Effector memory CD4-positive, alpha-beta T cell (primary cell): ENCODE results near the gene ZEB1.
"Not testable (repeated sequence)": the region's sequence is repeated elsewhere in the genome, so short reads cannot be mapped to it uniquely, and the experiment has no call there.

Experiments used
- DNase-seq, 3 donors: peaks; one replicate each; pipeline ENCODE4 v3.0.0-alpha.2; 2020
- H3K27ac ChIP-seq: 2 replicates; pipeline ENCODE4 v1.7.0; 2013; ENCODE audit warnings: mild to moderate bottlenecking, low read length, moderate library complexity; ENCODE audit not compliant: insufficient read depth, poor library complexity, severe bottlenecking
- H3K27me3 ChIP-seq: replicated peaks from 2 replicates; pipeline ENCODE4 v1.7.0; 2013; ENCODE audit warnings: mild to moderate bottlenecking, low read length; ENCODE audit not compliant: insufficient read depth, control insufficient read depth, poor library complexity, severe bottlenecking
- H3K36me3 ChIP-seq: 2 replicates; pipeline ENCODE4 v1.7.0; 2013; ENCODE audit warnings: mild to moderate bottlenecking, low read length, moderate library complexity; ENCODE audit not compliant: control insufficient read depth, insufficient read depth
- H3K4me1 ChIP-seq: 2 replicates; pipeline ENCODE4 v1.7.0; 2013; ENCODE audit warnings: low read length, mild to moderate bottlenecking; ENCODE audit not compliant: control insufficient read depth, insufficient read depth, poor library complexity, severe bottlenecking
- H3K4me3 ChIP-seq: 2 replicates; pipeline ENCODE4 v1.7.0; 2013; ENCODE audit warnings: low read length, low read depth, mild to moderate bottlenecking; ENCODE audit not compliant: insufficient read depth, poor library complexity, severe bottlenecking
- H3K9me3 ChIP-seq: 2 replicates; pipeline ENCODE4 v1.7.0; 2013; ENCODE audit warnings: mild to moderate bottlenecking, low read length, moderate library complexity; ENCODE audit not compliant: control insufficient read depth

The ZEB1 gene

DNA sequence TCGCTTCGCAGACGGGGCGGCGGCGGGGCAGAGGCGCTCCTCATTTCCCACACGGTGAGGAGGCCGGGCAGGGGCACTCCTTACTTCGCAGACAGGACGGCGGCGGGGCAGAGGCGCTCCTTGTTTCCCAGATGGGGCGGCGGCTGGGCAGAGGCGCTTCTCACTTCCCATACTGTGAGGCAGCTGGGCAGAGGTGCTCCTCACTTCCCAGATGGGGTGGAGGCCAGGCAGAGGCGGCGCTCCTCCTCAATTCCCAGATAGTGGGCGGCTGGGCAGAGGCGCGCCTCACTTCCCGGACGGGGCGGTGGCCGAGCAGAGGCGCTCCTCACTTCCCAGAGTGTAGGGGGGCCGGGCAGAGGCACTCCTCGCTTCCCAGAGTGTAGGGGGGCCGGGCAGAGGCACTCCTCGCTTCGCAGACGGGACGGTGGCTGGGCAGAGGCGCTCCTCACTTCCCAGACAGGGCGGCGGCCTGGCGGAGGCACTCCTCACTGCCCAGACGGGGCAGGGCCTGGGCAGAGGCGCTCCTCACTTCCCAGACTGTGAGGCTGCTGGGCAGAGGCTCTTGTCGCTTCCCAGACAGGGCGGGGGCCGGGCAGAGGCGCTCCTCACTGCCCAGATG is 43.1 kb downstream of the ZEB1 start:
- H3K4me1 ChIP-seq = no peaks in the 10 kb centered on the region
- no peaks in the 10 kb centered on the region for H3K36me3 ChIP-seq
- DNase-seq = no peak
- no peak overlapping the region for H3K4me3 ChIP-seq
- H3K27me3 ChIP-seq = no peaks in the 10 kb centered on the region
- no peak overlapping the region for H3K27ac ChIP-seq
- no peaks in the 10 kb centered on the region for H3K9me3 ChIP-seq

DNA sequence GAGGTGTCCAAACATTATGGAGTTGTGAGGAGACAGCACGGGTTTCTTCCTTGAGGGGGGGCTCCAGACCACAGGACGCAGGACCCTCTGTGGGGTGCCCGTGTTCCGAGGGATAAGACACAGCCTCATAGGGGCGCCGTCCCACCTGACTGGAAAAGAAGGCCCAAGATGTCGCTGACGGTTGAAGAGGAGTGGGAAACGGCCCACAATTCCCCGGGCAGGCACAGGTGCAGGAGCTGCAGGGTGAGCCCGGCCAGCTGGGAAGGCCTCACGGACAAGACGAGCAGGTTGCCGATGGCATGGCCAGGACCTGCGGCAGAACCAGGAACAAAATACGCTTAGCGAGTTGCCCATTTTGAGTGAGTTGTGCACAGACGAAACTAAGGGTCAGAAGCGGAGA is 44.7 kb downstream of the ZEB1 start:
- DNase-seq, H3K4me1 ChIP-seq, H3K36me3 ChIP-seq, H3K4me3 ChIP-seq, H3K27me3 ChIP-seq, H3K27ac ChIP-seq, H3K9me3 ChIP-seq: not testable (repeated sequence)

DNA sequence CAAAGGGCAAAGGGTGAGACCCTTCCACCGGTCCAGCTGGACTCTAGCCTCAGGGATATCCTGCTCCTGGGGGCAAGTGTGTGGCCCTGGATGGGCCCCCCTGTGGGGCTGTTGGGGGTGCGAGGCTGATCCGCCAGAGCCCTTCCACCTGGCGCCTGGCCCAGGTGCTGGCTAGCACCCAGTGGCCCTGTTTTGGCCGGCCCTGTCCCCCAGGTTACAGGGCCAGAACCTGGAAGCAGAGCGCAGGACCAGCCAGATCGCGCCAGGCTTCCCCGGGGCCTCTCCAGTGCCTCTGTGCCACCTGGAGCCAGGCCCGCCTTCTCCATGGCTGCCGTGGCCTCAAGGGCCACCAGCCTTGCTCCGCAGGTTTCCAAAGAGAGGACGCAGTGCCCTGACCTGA is 45.2 kb downstream of the ZEB1 start:
- DNase-seq, H3K9me3 ChIP-seq, H3K36me3 ChIP-seq, H3K4me1 ChIP-seq, H3K27ac ChIP-seq, H3K27me3 ChIP-seq, H3K4me3 ChIP-seq: not testable (repeated sequence)

DNA sequence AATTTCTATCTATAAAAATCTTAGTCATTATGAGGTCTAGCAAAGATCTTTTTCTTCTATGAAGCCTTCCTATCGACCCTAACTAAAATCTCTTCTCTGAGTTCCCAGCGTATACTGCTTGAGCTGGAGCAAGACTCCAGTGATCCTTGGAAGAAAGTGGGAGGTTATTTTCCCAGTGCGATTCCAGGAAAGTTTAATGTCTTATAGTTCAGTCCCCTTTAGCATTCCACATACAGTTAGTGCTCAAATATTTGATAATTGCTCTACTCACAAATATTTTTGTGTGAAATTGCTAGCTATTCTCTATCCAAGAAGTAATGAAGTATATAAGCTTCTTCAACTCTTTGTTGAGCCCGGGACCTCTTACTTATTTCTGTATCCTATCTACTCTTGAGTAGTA is 47.7 kb downstream of the ZEB1 start:
- DNase-seq = no peak
- H3K27ac ChIP-seq = no peak overlapping the region
- no peaks in the 10 kb centered on the region for H3K27me3 ChIP-seq
- H3K9me3 ChIP-seq = no peaks in the 10 kb centered on the region
- H3K4me3 ChIP-seq = no peak overlapping the region
- H3K4me1 ChIP-seq = peaks cover 4% of the 10 kb centered on the region
- no peaks in the 10 kb centered on the region for H3K36me3 ChIP-seq

DNA sequence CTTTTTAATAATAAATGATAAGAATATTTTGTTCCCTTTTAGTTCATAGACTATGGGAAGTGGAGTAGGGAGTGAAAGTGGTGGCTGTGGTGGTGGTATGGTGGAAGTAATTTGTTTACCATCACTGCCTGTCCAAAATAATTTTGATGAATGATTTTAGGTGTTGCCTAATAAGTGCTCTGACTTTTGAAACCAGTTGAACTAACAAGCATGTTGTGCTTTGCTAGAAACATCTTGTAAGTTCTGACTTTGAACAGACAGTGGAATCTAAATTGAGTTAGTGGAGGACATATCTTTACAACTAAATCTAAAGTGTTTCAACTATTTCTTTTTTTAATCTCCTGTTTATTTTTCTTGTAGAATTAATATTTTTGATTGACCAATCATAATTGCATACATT is 49.7 kb downstream of the ZEB1 start:
- no peaks in the 10 kb centered on the region for H3K9me3 ChIP-seq
- no peaks in the 10 kb centered on the region for H3K27me3 ChIP-seq
- H3K27ac ChIP-seq = no peak overlapping the region
- no peaks in the 10 kb centered on the region for H3K36me3 ChIP-seq
- peaks cover 4% of the 10 kb centered on the region for H3K4me1 ChIP-seq
- no peak for DNase-seq
- no peak overlapping the region for H3K4me3 ChIP-seq

DNA sequence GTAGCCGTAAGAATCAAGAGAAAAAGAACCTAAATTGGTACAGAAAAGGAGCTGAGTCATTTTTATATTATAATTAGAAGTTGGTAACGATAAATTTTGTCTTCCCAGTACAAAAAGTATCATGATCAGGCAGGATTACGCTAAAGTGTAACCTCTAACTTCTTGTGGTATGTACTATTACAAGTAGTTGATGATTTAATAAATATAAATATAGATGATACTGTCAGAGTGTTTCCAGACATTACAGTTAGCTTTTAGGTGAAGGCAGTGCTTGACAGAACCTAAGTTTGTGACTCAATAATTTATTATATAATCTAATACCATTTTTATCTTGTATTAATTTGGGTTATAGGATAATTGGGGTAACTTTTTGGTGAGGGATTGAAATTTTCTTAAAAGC is 53.4 kb downstream of the ZEB1 start:
- Histone ChIP-seq H3K36me3 (no peaks in the 10 kb centered on the region), H3K4me3 (no peak overlapping the region), H3K27me3 (no peaks in the 10 kb centered on the region), H3K9me3 (no peaks in the 10 kb centered on the region), H3K4me1 (peaks cover 4% of the 10 kb centered on the region), H3K27ac (no peak overlapping the region)
- no peak for DNase-seq

DNA sequence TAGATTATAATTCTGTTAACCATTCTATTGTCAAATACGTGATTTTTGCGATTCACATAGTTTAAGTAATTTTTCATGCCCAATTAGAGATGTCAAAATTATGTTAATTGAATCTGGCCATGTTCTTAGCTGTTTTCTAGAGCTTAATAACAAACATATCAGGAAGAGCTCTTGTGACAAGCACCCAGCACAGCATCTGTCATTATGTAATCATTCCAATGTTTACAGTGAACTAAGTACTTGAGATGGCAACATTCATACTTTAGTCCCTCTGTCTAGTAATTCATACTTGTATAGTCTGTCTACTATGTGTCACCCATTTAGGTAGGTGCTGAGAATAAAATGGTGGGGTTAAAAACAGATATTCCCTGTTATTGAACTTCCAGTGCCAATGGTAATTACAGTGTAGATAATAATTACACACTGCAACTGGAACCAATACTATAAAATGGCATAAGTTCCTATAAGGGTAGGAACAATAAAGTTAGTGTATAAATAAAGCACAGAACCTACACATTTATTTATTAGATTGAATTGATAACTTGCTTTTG is 55.2 kb downstream of the ZEB1 start:
- H3K27me3 ChIP-seq = no peaks in the 10 kb centered on the region
- no peak for DNase-seq

DNA sequence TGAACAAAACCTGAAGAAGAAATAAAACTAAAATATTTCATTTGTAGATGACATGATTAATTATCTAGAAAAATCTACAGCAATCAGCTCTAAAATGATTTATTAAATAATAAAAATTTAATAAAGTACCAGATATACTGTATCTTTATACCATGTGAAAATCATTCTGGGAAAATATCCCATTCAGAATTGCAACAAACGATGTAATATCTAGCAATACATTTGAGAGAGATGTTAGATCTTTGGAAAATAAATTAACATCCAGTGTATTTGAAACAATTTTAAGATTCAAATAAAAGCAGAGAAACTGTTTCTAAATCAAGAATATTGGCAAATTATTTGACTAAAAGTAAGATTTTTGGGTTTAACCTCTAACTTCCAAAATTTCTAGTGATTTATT is 62.2 kb downstream of the ZEB1 start:
- no peak for DNase-seq
- no peaks in the 10 kb centered on the region for H3K27me3 ChIP-seq
- H3K9me3 ChIP-seq = no peaks in the 10 kb centered on the region
- H3K36me3 ChIP-seq = no peaks in the 10 kb centered on the region
- H3K4me1 ChIP-seq = no peaks in the 10 kb centered on the region
- no peak overlapping the region for H3K27ac ChIP-seq
- H3K4me3 ChIP-seq = no peak overlapping the region

More for the DNA sequence above, 55.2 kb downstream of the ZEB1 start:
- H3K9me3 ChIP-seq = no peaks in the 10 kb centered on the region
- no peaks in the 10 kb centered on the region for H3K36me3 ChIP-seq
- no peak overlapping the region for H3K4me3 ChIP-seq
- peaks cover 4% of the 10 kb centered on the region for H3K4me1 ChIP-seq
- no peak overlapping the region for H3K27ac ChIP-seq

DNA sequence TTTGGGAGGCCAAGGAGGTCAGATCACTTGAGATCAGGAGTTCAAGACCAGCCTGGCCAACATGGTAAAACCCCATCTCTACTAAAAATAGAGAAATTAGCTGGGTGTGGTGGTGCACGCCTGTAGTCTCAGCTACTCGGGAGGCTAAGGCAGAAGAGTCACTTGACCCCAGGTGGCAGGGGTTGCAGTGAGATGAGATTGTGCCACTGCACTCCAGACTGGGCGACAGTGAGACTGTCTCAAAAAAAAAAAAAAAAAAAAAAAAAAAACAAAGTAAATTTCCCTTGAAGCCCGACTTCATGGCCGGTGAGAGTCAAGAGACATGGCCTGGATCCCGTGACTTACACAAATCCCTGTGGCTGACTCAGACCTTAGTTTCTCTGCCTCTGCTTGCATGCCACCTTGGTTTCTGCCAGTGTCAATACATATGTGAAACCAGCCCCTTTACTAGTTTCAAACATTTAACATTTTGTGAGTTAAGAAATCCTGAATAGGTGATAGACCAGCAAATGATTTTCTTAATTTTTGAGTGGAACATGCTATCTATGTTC is 62.8 kb downstream of the ZEB1 start:
- no peak overlapping the region for H3K27ac ChIP-seq
- no peak overlapping the region for H3K4me3 ChIP-seq
- no peaks in the 10 kb centered on the region for H3K4me1 ChIP-seq
- peaks cover 3% of the 10 kb centered on the region for H3K36me3 ChIP-seq
- H3K9me3 ChIP-seq = no peaks in the 10 kb centered on the region
- no peak for DNase-seq
- no peaks in the 10 kb centered on the region for H3K27me3 ChIP-seq

DNA sequence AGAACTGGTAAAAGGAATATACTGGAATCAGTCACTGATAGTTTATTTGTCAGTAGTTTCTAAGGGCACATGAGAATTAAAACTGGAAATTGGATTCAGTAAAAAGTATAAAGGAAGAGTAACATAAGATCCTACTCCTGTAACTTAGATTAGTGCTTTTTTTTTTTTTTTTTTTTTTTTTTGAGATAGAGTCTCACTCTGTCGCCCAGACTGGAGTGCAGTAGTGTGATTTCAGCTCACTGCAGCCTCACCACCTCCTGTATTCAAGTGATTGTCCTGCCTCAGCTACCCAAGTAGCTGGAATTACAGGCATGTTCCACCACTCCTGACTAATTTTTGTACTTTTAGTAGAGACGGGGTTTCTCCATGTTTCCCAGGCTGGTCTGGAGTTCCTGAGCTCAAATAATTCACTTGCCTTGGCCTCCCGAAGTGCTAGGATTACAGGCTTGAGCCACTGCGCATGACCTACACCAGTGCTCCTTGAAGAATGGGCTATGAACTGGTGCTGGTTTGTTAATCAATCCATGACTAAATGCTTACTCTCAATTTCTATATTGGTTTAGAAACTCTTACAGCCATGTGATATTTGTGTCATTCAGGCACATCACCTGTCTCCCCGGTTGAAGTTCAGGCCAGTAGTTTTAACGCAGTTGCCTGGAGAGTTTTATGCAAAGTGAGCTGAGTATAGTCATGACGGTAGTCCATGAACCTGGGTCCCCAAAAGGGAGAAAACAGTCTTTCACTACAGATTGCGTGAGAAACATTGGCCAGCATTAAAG is 65.0 kb downstream of the ZEB1 start:
- H3K27ac ChIP-seq = no peak overlapping the region
- peaks cover 5% of the 10 kb centered on the region for H3K36me3 ChIP-seq
- no peaks in the 10 kb centered on the region for H3K4me1 ChIP-seq
- H3K27me3 ChIP-seq = no peaks in the 10 kb centered on the region
- no peak overlapping the region for H3K4me3 ChIP-seq
- H3K9me3 ChIP-seq = no peaks in the 10 kb centered on the region
- no peak for DNase-seq
